ENCODE measurements around the gene PRDM5.

Gene PRDM5

GRCh38 chr4:120699354-120699753, 223.2 kb downstream of the PRDM5 start:
- no peak for DNase-seq (ENCODE audit: low read depth)
- no peak overlapping the region for H3K4me3 ChIP-seq (ENCODE audit: low read depth, low read length)
- no peak for TF ChIP-seq CTCF (IDR thresholded peaks at IDR 0.05; ENCODE audit: low read depth, low read length, missing control alignments)
- in situ Hi-C loops (cut with HindIII; ENCODE audit: low sequenced_read_pairs), result no loop called here

GRCh38 chr4:120694973-120695372, 227.6 kb downstream of the PRDM5 start:
- in situ Hi-C loops (cut with HindIII; ENCODE audit: low sequenced_read_pairs), result no loop called here
- DNase-seq (ENCODE audit: low read depth), result peak; percentile 34
- H3K4me3 ChIP-seq (ENCODE audit: low read depth, low read length), result no peak overlapping the region
- TF ChIP-seq CTCF (IDR thresholded peaks at IDR 0.05; ENCODE audit: low read depth, low read length, missing control alignments), result no peak

- DNase-seq (ENCODE audit: low read depth), result no peak
- no peak overlapping the region for H3K4me3 ChIP-seq (ENCODE audit: low read depth, low read length)
- no peak for TF ChIP-seq CTCF (IDR thresholded peaks at IDR 0.05; ENCODE audit: low read depth, low read length, missing control alignments)
- in situ Hi-C loops (cut with HindIII; ENCODE audit: low sequenced_read_pairs), result no loop called here
Observed at GRCh38 chr4:120693816-120694215, 228.7 kb downstream of the PRDM5 start.

- in situ Hi-C loops (cut with HindIII; ENCODE audit: low sequenced_read_pairs), result no loop called here
- DNase-seq (ENCODE audit: low read depth), result peak; percentile 77
- H3K4me3 ChIP-seq (ENCODE audit: low read depth, low read length), result no peak overlapping the region
- TF ChIP-seq CTCF (IDR thresholded peaks at IDR 0.05; ENCODE audit: low read depth, low read length, missing control alignments), result no peak
Observed at GRCh38 chr4:120692964-120693363, 229.6 kb downstream of the PRDM5 start.

- in situ Hi-C loops (cut with HindIII; ENCODE audit: low sequenced_read_pairs), result no loop called here
- H3K4me3 ChIP-seq (ENCODE audit: low read depth, low read length), result no peak overlapping the region
- DNase-seq (ENCODE audit: low read depth), result no peak
- no peak for TF ChIP-seq CTCF (IDR thresholded peaks at IDR 0.05; ENCODE audit: low read depth, low read length, missing control alignments)
Observed at GRCh38 chr4:120691536-120691935, 231.0 kb downstream of the PRDM5 start.

- in situ Hi-C loops (cut with HindIII; ENCODE audit: low sequenced_read_pairs), result no loop called here
Observed at GRCh38 chr4:120691106-120691505, 231.4 kb downstream of the PRDM5 start.

More at GRCh38 chr4:120691106-120691505, 231.4 kb downstream of the PRDM5 start:
- no peak for TF ChIP-seq CTCF (IDR thresholded peaks at IDR 0.05; ENCODE audit: low read depth, low read length, missing control alignments)
- DNase-seq (ENCODE audit: low read depth), result no peak
- no peak overlapping the region for H3K4me3 ChIP-seq (ENCODE audit: low read depth, low read length)

Measured in astrocyte of the cerebellum (primary cell).